ENCODE results near the gene GIPC1.

GIPC1 gene

DNA sequence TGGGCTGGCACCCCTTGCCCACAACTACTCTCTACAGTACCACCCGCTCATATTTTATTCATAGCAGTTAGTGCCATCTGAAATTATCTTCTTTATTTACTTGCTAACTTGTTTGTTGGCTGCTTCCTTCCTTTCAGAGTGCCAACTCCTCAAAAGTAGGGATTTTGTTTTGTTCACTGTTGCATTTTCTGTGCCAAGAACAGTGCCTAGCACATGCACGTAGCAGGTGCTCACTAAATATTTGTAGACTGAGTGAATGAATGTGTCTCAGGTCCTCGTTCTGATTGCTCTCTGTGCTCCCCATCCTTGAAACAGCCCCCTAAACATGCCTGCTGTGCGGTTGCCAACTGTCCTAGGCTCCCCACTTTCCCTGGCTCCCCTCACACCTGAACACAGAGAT is 1.5 kb downstream of the GIPC1 start:
- no peak for DNase-seq

DNA sequence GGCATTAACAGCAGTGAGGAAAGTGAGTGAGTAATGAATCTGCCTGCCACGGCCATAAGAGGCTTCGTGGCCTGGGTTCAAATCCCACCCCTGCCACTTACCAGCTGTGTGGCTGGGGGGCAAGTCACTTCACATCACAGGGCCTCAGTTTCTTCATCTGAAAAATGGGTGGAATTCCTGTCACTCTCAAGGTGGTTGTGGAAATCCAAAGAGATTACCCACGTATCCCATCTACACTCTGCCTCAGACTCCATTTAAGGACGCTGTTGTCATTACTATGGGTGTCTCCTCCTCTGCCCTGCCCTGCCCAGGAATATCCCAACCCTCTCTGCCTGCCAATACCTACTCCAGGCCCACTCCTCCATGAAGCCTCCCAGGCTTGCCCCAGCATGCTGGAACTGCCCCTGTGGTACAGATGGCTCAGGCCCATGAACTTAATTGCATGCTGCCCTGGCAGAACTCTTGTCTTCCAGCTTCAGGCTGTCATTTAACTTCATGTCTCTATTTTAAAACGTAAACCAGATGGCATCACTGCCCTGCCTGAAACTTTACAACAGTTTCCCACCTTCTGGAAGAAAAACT is 3.1 kb downstream of the GIPC1 start:
- DNase-seq = no peak

DNA sequence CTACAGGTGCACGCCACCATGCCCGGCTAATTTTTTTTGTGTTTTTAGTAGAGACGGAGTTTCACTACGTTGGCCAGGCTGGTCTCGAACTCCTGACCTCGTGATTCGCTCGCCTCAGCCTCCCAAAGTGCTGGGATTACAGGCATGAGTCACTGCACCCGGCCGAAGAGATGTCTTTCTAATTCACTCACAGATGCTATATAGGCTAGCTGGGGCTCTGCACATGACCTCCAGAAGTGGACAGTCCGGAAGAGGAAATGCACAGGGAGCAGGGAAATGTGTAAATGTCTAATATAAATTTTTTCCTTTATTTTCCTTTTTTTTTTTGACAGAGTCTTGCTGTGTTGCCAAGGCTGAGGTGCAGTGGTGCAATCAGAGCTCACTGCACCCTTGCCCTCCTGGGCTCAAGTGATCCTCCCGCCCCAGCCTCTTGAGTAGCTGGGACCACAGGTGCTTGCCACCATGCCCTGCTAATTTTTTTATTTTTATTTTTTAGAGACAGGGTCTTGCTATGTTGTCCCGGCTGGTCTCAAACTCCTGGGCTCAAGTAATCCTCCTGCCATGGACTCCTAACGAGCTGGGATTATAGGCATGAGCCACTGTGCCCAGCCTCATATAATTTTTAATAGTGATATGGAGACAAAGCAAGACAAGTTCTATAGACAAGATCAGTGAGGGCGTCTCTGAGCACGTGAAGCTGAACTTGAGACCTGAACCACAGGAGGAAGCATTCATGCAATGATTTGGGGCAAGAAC is 8.4 kb downstream of the GIPC1 start:
- DNase-seq = no peak

DNA sequence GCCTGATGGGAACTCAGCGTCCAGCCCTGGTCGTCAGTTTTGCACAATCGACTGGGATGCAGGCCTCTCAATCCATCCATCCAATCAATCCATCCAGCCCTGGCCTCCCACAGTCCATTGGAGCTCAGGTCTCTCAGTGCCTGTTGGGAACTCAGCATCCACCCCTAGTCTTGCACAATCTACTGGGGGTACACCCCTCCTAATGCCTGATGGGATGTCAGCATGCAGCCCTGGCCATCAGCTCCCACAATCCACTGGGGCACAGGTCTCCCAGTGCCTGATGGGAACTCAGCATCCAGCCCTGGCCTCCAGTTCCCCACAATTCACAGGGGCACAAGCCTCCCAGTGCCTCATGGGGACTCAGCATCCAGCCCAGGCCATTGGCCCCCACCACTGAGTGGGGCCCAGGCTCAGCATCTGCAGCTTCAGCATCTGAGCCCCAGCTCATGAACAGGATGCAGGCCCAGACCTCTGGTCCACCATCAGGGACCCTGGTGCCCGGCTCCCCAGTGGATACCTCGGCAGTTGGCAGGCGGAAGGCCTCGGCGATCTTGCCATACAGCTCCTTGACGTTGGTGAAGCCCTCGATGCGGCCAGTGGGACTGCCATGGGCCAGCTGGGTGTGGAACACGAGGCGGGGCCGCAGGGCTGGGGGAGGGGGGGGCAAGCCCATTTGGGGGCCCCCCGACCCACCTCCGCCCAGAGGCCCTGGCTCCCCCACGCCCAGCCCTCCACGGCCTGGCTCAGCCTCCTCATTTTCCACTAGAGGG is 13.6 kb downstream of the GIPC1 start:
- no peak for DNase-seq

DNA sequence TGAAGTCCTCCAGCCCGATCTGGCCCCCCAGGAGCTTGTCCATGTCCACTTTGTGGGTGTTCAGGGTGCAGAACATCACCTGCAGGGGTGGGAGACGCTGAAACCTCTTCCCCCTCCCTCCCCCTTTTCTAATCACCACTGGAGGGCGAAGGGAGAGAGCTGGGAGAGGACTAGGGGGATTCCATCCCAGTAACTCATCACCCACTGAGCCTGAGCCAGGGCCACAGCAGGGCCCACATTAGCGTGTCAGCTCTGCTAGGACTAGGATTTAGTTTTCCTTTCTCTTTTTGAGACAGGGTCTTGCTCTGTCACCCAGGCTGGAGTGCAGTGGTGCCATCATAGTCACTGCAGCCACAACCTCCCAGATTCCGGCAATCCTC is 15.2 kb downstream of the GIPC1 start:
- DNase-seq = no peak

DNA sequence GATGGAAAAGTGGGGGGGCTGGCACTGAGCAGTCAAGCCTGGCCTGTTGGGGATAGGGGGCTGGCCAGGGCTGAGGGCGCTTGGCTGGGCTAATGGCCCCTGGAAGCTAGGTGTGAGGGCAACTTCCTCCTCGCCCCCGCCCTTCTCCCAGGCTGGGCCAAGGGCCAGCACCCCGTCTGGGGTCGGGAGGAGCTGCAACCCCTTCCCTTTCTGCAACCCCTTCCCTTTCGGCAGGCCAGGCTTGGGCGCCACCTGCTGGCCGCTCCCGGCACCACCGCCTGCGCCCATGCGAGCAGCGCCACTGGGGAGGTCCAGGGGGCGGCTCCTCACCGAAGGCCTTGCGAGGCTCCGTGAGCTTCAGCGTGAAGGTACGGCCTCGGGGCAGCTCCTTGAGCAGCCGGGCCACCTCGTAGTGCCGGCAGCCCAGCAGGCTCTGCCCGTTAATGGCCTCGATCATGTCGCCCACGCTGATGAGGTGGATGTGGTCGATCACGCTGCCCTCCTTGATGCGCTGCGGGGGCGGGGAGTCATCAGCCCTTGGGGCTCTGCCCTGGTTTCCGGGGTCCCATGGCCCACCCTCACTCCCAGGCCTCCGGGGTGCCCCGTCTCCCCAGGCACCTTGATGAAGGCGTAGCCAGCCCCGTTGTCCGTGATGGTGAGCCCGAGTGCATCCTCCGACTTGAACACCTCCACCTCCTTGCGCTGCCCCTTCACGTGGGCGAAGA is 15.8 kb downstream of the GIPC1 start:
- no peak for DNase-seq

DNA sequence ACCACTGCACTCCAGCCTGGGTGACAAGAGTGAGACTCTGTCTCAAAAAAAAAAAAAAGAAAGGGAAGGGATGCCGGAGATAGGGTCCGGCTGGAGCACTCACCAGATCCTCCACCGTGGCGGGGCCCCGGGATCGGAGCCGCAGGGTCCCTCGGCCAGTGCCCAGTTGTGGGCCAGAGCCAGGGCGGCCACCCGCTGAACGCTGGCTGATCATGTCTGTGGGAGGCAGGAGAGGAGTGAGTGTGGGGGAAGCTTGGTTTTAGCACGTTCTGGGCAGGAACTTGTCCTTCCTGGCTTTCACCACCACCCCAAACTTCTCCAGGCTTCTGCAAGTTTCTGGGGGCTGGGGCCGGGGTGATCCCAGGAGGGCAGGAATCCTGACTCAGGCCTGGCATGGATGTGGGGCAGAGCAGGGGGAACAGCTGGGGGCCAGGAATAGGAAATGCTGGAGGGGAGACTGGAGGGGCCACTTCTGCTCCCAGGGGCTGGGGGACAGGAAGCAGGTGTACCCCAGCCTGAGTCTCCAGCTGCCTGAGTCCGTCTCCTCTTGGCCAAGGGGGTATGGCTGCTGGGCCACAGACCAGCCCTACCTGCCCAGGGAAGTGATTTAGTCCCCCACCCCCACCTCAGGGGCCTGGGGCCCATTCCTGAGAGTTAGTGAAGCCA is 16.5 kb downstream of the GIPC1 start:
- DNase-seq = no peak

DNA sequence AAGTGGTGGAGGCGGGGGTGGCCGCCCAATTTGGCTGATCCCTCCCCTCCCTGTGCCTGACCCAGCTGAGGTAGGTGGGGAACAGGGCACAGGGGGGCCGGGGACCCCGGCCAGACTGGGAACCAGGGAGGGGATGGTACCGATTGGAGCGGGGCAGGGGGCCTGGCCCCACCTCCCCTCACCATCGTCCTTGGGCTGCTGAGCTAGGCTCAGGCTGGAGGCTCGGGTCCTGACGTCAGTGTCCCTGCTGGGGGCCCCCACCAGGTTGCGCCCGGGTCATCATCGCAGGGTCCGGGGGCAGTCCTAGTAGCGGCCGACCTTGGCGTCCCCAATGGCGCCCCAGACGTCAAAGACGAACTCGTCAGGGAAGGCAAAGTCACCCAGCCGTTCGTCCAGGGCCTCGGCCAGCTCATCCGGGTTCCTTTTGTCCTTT is 17.8 kb downstream of the GIPC1 start:
- no peak for DNase-seq

DNA sequence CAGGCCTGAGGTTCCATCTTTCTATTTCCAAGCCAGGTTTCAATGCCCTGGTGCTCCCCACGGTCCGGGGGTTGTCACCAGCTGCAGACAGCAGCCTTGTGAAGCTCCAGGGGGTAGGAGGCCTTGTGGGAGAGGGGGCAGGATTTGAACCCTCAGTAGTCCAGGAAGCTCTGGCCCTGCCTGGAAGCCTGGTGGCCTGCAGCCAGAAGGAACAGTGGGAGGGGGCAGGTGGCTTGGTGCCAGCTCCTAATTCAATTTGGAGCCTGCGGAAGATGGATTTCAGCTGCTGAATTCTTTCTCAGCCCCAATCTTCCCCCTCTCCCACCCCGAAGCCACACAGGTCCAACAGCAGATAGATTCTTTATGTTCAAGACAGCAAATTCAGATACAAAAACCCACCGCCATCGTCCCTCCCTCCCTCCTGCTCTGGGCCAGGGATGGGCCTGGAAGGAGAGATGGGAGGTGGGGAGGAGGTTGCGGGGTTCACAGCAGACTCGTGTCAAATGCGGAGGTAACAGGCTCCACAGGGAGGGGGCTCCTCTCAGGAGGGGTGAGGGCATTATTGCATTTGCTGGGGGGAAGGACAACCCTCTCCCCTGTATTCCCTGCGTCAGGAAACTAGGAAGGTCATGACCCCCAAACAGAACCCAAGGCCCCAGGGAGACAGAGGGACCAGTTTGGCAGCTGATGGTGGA is 18.4 kb downstream of the GIPC1 start:
- DNase-seq = no peak

DNA sequence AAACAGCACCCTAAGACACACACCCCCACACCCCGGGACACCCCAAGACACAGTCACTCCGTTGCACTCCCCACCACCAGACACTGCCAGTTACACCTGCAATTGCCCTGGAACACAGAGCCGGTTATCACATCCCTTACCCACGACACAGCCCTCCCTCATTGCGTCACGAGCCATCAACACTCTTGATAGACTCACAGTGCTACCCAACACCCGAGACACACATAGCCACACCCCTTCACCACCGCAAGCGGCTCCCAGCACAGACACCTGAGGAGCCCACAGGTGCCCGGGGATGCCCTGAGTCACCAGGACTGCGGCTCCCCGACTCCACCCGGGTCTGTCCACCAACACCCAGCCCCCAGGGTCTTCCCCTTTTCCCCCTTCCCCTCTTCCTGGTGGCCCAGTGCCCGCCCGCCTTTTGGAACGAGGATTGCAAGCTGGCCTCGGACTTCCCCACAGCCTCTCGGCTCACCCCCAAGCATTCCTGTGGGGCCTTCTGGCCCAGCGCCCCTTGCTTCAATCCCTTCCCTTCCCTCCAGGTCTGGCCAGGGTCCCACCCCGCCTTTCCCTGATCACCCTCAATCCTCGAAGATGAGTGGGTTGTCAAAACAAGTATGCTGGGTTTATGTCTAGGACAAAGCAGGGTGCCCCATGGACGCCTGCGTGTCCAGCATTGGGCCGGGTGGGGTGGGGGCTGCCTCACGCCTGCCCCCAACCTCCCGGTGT is 19.1 kb downstream of the GIPC1 start:
- no peak for DNase-seq

DNA sequence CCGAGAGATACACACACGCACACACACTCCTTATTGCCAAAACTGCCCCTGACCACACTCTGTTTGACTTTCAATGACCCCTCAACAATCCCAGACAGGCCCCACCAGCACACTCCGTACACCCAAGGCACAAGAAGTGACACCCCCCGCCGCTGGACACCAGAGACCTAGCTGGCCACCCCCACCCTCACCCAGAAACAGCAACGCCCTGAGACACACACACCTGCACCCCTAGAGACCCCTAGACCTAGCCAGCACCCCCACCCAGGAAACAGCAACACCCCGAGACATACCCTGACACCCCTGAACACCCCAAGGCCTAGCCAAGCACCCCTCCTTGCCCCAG is 19.6 kb downstream of the GIPC1 start:
- no peak for DNase-seq

DNA sequence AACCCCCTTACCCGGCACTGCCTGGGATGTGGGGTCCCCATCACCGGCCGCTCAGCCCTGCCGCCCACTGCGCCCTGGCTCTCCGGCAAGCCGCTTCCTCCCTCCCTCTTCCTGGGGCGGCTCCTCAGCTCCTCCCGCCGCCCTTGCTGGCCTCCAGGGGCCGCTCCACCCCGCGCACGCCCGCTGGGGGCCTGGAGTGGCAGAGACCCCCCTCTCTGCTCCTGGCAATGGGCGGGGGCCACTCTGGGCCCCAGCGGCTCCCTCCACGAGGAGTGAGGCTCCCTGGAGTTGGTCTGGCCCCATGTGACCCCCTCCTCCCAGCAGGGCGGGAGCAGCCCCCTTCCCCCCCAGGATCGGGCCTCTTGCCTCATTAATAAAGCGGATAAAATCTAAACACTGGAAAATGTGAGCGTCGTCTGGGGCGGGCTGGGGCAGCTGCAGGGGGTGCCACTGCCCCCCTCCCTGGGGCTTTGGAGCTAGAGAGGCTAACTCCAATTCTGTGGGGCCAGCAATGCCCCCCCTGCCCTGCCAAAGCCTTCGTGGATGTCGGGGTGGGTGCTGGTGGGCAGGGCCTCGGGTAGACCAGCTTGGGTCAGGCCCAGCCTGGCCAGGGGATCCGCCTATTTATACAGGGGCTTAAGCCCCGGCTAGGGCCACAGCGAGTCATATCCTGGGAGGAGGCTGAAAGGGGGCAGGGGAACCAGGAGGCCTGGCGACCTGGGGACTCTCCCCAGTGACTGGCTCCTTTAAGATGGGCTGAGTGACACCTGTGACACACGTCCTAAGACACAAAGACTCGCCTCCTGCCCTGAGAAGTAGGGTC is 20.5 kb downstream of the GIPC1 start, which contains the start of gene PTGER1:
PTGER1 (minus strand) TSS at position 104 of the 823 bp plus-strand sequence. CDS start 1,034 bp downstream, outside the sequence.
- DNase-seq = no peak

DNA sequence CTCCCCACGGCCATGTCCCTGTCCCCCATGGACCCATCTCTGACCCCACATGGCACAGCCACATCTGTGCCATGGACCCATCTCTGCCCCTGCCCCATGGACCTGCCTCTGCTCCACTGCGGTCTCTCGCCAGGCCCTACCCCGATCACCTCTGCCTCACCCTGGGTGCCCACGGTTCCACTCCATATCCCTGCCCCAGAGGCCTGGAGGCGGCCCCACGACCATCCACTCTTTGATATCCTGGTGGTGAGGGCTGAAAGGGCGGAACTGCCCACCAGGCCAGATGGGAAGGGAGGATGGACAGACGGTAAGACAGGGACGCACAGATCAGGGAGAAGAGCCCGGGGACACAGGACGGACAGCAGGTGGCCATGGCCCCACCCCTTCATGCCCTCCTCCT is 21.1 kb downstream of the GIPC1 start:
- DNase-seq = no peak

DNA sequence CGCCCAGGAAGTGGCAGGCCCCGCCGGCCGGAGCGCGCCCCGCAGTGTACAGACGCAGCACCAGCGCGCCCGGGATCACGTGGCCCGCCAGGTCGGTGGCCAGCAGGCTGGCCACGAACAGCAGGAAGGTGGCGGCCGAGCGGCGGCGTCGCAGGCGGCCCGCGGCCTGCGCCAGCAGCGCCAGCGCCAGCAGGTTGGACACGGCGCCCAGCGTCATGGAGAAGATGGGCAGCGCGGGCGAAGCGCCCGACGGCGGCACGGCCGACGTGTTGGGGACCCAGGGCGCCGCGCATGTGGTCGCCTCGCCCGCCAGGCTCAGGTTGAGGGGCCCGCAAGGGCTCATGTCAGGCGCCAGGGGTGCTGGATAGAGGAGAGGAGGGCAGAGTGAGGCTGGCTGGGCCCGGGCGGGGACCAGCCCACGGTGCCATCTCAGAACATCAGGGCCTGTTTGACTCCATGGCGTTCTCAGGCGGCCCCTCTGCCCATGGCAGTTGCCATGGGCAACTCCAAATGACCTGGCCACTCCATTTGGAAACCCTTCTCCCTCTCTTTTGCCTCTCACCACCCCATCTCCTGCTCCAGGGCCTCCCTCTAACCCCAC is 21.8 kb downstream of the GIPC1 start:
- no peak for DNase-seq

DNA sequence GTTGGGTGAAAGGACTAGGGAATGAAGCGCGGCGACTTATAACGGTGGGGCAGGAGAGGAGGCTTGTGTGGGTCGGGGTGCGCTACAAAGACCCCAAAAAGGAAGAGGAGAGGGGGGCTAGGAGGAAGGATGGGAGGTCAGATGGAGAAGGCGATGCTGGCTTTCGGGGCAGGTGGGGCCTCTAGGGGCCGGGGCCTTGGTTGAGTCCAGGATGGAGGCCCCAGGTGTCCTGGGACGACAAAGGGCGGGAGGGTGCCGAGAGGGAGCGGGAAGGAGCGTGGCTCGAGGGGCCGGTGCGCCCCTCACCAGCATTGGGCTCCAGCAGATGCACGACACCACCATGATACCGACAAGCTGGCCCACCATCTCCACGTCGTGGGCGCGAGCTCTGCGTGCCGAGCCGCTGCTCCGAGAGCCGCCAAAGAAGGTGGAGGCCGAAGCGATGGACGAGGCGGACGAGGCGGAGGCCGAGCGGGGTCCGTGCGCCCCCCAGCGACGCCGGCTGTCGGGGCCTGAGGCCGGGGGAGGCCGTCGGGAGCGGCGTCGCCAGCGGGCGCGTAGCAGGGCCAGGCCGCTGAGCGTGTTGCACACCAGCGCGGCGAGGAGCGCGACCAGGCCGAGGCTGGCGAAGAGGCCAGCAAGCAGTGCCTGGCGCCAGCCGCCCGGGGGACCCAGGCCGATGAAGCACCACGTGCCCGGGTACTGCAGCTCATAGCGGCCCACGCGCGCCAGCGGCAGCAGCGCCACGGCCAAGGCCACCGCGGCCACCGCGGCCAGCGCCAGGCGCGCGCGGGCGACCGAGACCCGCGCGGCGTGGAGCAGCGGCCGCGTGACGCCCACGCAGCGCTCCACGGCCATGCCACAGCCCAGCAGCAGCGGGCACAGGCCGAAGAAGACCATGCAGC is 22.6 kb downstream of the GIPC1 start:
- no peak for DNase-seq

DNA sequence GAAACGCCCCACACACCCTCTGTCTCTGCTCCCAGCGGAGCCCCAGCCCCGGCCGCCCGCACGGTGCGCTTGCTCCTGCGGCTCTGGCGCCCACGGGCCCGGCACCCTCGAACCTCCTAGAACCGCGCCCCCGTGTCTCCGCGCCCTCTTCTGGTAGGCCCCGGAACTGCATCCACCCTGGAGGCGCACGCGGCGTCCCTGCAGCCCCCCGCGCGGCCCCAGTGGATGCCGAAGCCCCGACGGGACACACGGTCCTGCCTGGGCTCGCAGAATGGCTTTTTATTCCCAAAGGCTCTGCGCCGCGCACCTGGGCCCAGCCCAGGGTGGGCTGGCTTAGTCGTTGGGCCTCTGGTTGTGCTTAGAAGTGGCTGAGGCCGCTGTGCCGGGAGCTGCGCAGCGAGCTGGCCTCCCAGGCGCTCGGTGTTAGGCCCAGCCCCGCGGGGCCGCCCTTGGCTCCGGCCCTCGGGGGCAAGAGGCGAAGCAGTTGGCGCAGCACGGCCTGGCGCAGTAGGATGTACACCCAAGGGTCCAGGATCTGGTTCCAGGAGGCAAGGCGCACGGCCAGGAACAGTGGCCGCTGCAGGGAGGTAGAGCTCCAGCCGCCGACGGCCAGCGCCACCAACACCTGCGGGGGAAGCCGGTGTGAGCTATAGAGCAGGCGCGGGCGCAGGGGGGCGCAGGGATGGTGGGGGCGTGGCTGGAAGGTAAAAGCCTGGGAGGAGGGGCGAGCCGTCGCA is 23.6 kb downstream of the GIPC1 start:
- peak; percentile 51 for DNase-seq

DNA sequence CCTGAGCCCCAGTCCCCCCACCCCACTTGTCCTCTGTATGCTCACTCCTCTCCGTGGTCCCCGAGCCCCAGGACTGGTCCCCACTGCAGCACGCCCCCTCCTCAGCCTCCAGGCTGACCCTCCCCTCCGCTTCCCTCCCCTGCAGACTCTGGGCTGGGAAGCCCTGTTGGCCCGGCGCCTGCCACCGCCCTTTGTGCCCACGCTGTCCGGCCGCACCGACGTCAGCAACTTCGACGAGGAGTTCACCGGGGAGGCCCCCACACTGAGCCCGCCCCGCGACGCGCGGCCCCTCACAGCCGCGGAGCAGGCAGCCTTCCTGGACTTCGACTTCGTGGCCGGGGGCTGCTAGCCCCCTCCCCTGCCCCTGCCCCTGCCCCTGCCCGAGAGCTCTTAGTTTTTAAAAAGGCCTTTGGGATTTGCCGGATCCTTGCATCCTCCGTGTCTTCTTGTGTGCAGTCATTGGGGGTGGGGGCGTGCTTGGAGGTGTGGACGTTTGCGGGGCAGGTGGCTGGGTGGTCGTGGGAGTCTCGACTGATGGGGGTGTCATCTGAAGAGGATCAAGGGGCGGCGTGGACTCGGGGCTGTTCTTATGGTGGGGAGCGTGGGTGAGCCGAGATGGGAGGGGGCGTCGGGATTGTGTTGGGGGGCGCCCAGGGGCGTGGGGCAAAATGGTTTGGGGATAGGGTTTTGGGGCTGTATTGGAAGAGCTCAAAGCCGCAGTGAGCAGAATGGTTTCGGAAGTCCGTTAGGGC is 24.3 kb downstream of the GIPC1 start:
- DNase-seq = no peak
